GM12878 (cell line): Measurements from ENCODE around the gene SLC25A28.

Experiments used
- ATF7 ChIP-seq: fragments of 450-650 bp; IDR thresholded peaks from 2 replicates; pipeline ENCODE4 v1.6.1; 2016; ENCODE audit warnings: low read depth, mild to moderate bottlenecking
- CHD4 ChIP-seq: fragments of 200-600 bp; sonication (generic); IDR thresholded peaks from 2 replicates; pipeline ENCODE4 v1.6.1; 2016; ENCODE audit warnings: mild to moderate bottlenecking
- CTCF ChIP-seq, 3 experiments: IDR thresholded peaks in 2 of 3; conservative IDR thresholded peaks in 1 of 3; 2 replicates each; pipeline ENCODE4 v1.5.1; 2011; ENCODE audit warnings: low read depth in 3 of 3, low read length in 3 of 3, mild to moderate bottlenecking in 3 of 3, control low read depth in 2 of 3, moderate library complexity in 2 of 3, inconsistent platforms in 1 of 3, mixed read lengths in 1 of 3; ENCODE audit not compliant: control insufficient read depth in 2 of 3, insufficient read depth in 1 of 3; ENCODE audit errors: extremely low read depth in 1 of 3
- HDAC2 ChIP-seq: fragments of 200-600 bp; sonication (generic); IDR thresholded peaks from 2 replicates; pipeline ENCODE4 v1.6.1; 2017
- SMC3 ChIP-seq: IDR thresholded peaks from 2 replicates; pipeline ENCODE4 v1.6.1; 2011; ENCODE audit warnings: low read length, improper control_type of control experiment, borderline replicate concordance
- SREBF2 ChIP-seq: IDR thresholded peaks from 2 replicates; pipeline ENCODE4 v1.6.1; 2012; ENCODE audit warnings: mild to moderate bottlenecking, low read length
- ZNF384 ChIP-seq: IDR thresholded peaks from 2 replicates; pipeline ENCODE4 v1.6.1; 2012; ENCODE audit warnings: low read depth, mild to moderate bottlenecking, low read length, improper control_type of control experiment, borderline replicate concordance
- TF ChIP-seq, protein P1 (sequence below): fragments of 450-650 bp; IDR thresholded peaks from 2 replicates; pipeline ENCODE4 v1.6.1; 2017; ENCODE audit warnings: antibody characterized with exemption, mild to moderate bottlenecking, moderate library complexity

DNA sequence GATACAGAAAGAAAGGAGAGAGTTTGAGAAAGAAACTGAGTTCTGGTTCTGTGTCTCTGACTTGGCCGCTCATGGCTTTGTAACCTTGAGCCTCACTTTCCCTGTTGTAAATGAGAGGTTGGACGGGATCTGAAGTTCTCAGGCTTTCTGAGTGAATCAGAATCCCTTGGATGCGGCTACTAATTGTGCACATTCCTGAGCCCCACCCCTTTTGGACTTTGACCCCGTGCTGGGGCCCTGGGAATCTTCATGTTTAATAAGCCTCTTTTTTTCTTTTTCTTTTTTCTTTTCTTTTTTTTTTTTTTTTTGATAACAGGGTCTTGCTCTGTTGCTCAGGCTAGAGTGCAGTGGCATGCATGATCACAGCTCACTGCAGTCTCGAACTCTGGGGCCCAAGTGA lies 26.9 kb downstream of the SLC25A28 start:
- no peak for TF ChIP-seq SMC3
- TF ChIP-seq CTCF (IDR thresholded peaks at IDR 0.05 in 2 of 3, conservative IDR thresholded peaks at IDR 0.05 in 1 of 3; ENCODE audit: control insufficient read depth in 2 of 3, extremely low read depth in 1 of 3, insufficient read depth in 1 of 3, low read depth in 3 of 3, low read length in 3 of 3) = no peak
- TF ChIP-seq CHD4 = no peak
- TF ChIP-seq SREBF2 = no peak
- TF ChIP-seq HDAC2 = no peak
- TF ChIP-seq ZNF384 = no peak
- TF ChIP-seq ATF7 = no peak
- TF ChIP-seq, protein P1, sequence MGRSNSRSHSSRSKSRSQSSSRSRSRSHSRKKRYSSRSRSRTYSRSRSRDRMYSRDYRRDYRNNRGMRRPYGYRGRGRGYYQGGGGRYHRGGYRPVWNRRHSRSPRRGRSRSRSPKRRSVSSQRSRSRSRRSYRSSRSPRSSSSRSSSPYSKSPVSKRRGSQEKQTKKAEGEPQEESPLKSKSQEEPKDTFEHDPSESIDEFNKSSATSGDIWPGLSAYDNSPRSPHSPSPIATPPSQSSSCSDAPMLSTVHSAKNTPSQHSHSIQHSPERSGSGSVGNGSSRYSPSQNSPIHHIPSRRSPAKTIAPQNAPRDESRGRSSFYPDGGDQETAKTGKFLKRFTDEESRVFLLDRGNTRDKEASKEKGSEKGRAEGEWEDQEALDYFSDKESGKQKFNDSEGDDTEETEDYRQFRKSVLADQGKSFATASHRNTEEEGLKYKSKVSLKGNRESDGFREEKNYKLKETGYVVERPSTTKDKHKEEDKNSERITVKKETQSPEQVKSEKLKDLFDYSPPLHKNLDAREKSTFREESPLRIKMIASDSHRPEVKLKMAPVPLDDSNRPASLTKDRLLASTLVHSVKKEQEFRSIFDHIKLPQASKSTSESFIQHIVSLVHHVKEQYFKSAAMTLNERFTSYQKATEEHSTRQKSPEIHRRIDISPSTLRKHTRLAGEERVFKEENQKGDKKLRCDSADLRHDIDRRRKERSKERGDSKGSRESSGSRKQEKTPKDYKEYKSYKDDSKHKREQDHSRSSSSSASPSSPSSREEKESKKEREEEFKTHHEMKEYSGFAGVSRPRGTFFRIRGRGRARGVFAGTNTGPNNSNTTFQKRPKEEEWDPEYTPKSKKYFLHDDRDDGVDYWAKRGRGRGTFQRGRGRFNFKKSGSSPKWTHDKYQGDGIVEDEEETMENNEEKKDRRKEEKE = no peak
